ENCODE data around the gene EIF4H. TPM values are rescaled to one million over a fixed set of nuclear protein-coding genes. Genes with fewer than 3 reads are reported as not detected.

EIF4H gene
- total and polyA plus RNA-seq, 9 of the 15 experiments (the other 6 are each of a cell fraction or from before 2014, with no cell fraction given): 11.0 to 435 (median 319) TPM

- no peak overlapping the region for H3K4me3 ChIP-seq
These were observed 24.6 kb upstream of the EIF4H start for GRCh38 chr7:74149603-74150002.

GRCh38 chr7:74153736-74154135 is 20.4 kb upstream of the EIF4H start:
- no peak for DNase-seq (ENCODE audit: extremely low read depth in 1 of 4, low spot score in 3 of 4)
- ChIA-PET POLR2A (interaction anchor here (1.0 kb wide), 1 partner anchor 16 kb away, joined by 3 read pairs; no protein-coding TSS in a partner anchor), CTCF (ENCODE audit: low intra/inter-chr PET ratio) (no interaction called here)
- H3K9me1 ChIP-seq (ENCODE audit: control insufficient read depth, insufficient read depth, low read length): no peaks in the 10 kb centered on the region
- 53% methylated on average over 9 of the region's 9 CpGs for WGBS (ENCODE audit: insufficient coverage, low coverage, missing lambda C conversion rate)
- H3K9me3 ChIP-seq (replicated peaks; ENCODE audit: control insufficient read depth, insufficient read depth, low read depth, low read length): no peaks in the 10 kb centered on the region
- H3K27ac ChIP-seq (ENCODE audit: extremely low read depth, low read depth, low read length): no peak overlapping the region
- H3K9ac ChIP-seq (ENCODE audit: insufficient read depth in 1 of 2, low read depth in 2 of 2, low read length in 2 of 2): no peak overlapping the region
- no peaks in the 10 kb centered on the region for H3K36me3 ChIP-seq (ENCODE audit: control insufficient read depth, insufficient read depth, low read length)
- no peak overlapping the region for H3K4me3 ChIP-seq
- in situ Hi-C loops (cut with MboI): no loop called here
- BruUV-seq (replicated peaks): no TSS peak
- no peaks in the 10 kb centered on the region for H3K79me2 ChIP-seq (ENCODE audit: control insufficient read depth, insufficient read depth, low read length)
- intact Hi-C loops (cut with micrococcal nuclease): no loop called here
- H3K4me2 ChIP-seq (ENCODE audit: insufficient read depth, low read length): no peak overlapping the region
- H3K4me1 ChIP-seq (replicated peaks in 1 of 2; ENCODE audit: control insufficient read depth in 2 of 2, insufficient read depth in 2 of 2, low read length in 2 of 2): no peaks in the 10 kb centered on the region; a peak in 1 of 5 replicates
- H2AFZ ChIP-seq (ENCODE audit: low read depth, low read length): no peak overlapping the region; the same call in 1 of the 2 replicates
- TF ChIP-seq CEBPB (tag; IDR thresholded peaks at IDR 0.05) (no peak), TAF15 (IDR thresholded peaks at IDR 0.05; ENCODE audit: low read depth, low read length) (no peak), SAFB (IDR thresholded peaks at IDR 0.05; ENCODE audit: borderline replicate concordance, low read depth, low read length) (no peak), STAT5A (IDR thresholded peaks at IDR 0.05; ENCODE audit: borderline replicate concordance, low read length) (no peak), ZNF780A (CRISPR knock-in tag; IDR thresholded peaks at IDR 0.05) (no peak), RHOXF2B (CRISPR knock-in tag; conservative IDR thresholded peaks at IDR 0.05) (no peak), CBX1 (IDR thresholded peaks at IDR 0.05; ENCODE audit: low read depth) (no peak), ZFP36 (IDR thresholded peaks at IDR 0.05; ENCODE audit: low read depth, low read length, partially characterized antibody) (no peak)
- no peaks in the 10 kb centered on the region for H3K27me3 ChIP-seq (ENCODE audit: control insufficient read depth in 2 of 2, insufficient read depth in 2 of 2, low read length in 2 of 2)
- no peak for ATAC-seq
- FAIRE-seq: no peak
- H4K20me1 ChIP-seq (replicated peaks; ENCODE audit: control insufficient read depth, insufficient read depth, low read length): no peaks in the 10 kb centered on the region

More at GRCh38 chr7:74149603-74150002, 24.6 kb upstream of the EIF4H start:
- no peak overlapping the region for H2AFZ ChIP-seq (ENCODE audit: low read depth, low read length)
- 100% methylated on average over 1 of the region's 1 CpG for WGBS (ENCODE audit: insufficient coverage, low coverage, missing lambda C conversion rate)
- POLR2A ChIA-PET: interaction anchor here (1.0 kb wide), 1 partner anchor 8 kb away, joined by 3 read pairs; no protein-coding TSS in a partner anchor
- no peak overlapping the region for H3K27ac ChIP-seq (ENCODE audit: extremely low read depth, low read depth, low read length)
- no peaks in the 10 kb centered on the region for H3K9me1 ChIP-seq (ENCODE audit: control insufficient read depth, insufficient read depth, low read length)
- intact Hi-C loops (cut with micrococcal nuclease) (no loop called here), in situ Hi-C loops (cut with MboI) (no loop called here)
- no TSS peak for BruUV-seq (replicated peaks)
- FAIRE-seq (no peak), DNase-seq (ENCODE audit: extremely low read depth in 1 of 4, low spot score in 3 of 4) (no peak), ATAC-seq (no peak)
- TF ChIP-seq ZNF24 (IDR thresholded peaks at IDR 0.05) (no peak), ZC3H4 (CRISPR knock-in tag; IDR thresholded peaks at IDR 0.05; ENCODE audit: borderline replicate concordance) (no peak), PRPF4 (IDR thresholded peaks at IDR 0.05; ENCODE audit: insufficient read depth, low read depth, low read length, poor library complexity, severe bottlenecking) (no peak)
- H3K36me3 ChIP-seq (ENCODE audit: control insufficient read depth, insufficient read depth, low read length): no peaks in the 10 kb centered on the region
- no peaks in the 10 kb centered on the region; a peak in 2 of 5 replicates for H3K4me1 ChIP-seq (replicated peaks in 1 of 2; ENCODE audit: control insufficient read depth in 2 of 2, insufficient read depth in 2 of 2, low read length in 2 of 2)
- H3K79me2 ChIP-seq (ENCODE audit: control insufficient read depth, insufficient read depth, low read length): no peaks in the 10 kb centered on the region
- H4K20me1 ChIP-seq (replicated peaks; ENCODE audit: control insufficient read depth, insufficient read depth, low read length): no peaks in the 10 kb centered on the region
- no peak overlapping the region for H3K4me2 ChIP-seq (ENCODE audit: insufficient read depth, low read length)
- peaks cover 3% of the 10 kb centered on the region; the same call in 1 of the 2 replicates for H3K9me3 ChIP-seq (replicated peaks; ENCODE audit: control insufficient read depth, insufficient read depth, low read depth, low read length)
- no peak overlapping the region for H3K9ac ChIP-seq (ENCODE audit: insufficient read depth in 1 of 2, low read depth in 2 of 2, low read length in 2 of 2)
- no peaks in the 10 kb centered on the region for H3K27me3 ChIP-seq (ENCODE audit: control insufficient read depth in 2 of 2, insufficient read depth in 2 of 2, low read length in 2 of 2)
- CTCF ChIA-PET (ENCODE audit: low intra/inter-chr PET ratio): no interaction called here

All from K562 (cell line).